ENCODE measurements around the gene PPP1R15B. TPM values are rescaled to one million over a fixed set of nuclear protein-coding genes. Genes with fewer than 3 reads are reported as not detected.
"Not testable (repeated sequence)": the region's sequence is repeated elsewhere in the genome, so short reads cannot be mapped to it uniquely, and the experiment has no call there.

The PPP1R15B gene
- total RNA-seq, 2 donors from 2014 or later: 61.4 to 72.2 TPM

- ATAC-seq: no peak
- intact Hi-C loops (cut with DNase I, micrococcal nuclease): no loop called here
Measured at GRCh38 chr1:204426474-204426873, 14.9 kb upstream of the PPP1R15B start.

GRCh38 chr1:204426035-204426436 lies 14.4 kb upstream of the PPP1R15B start:
- ATAC-seq (peak; percentile 13), DNase-seq (no peak)
- intact Hi-C loops (cut with DNase I, micrococcal nuclease): no loop called here

More at GRCh38 chr1:204426474-204426873, 14.9 kb upstream of the PPP1R15B start:
- DNase-seq: no peak

GRCh38 chr1:204424621-204425020 lies 13.0 kb upstream of the PPP1R15B start:
- DNase-seq (no peak), ATAC-seq (no peak)
- intact Hi-C loops (cut with DNase I, micrococcal nuclease): no loop called here

GRCh38 chr1:204422061-204422705 lies 10.6 kb upstream of the PPP1R15B start:
- DNase-seq; intact Hi-C loops (cut with DNase I, micrococcal nuclease); ATAC-seq: not testable (repeated sequence)

GRCh38 chr1:204421441-204421840 lies 9.8 kb upstream of the PPP1R15B start:
- ATAC-seq (no peak), DNase-seq (no peak)
- intact Hi-C loops (cut with DNase I, micrococcal nuclease): no loop called here

- ATAC-seq (peak; percentile 36), DNase-seq (no peak)
- intact Hi-C loops (cut with DNase I, micrococcal nuclease): no loop called here
Measured at GRCh38 chr1:204420039-204421004, 8.7 kb upstream of the PPP1R15B start.

- ATAC-seq (no peak), DNase-seq (no peak)
- intact Hi-C loops (cut with DNase I, micrococcal nuclease): no loop called here
Measured at GRCh38 chr1:204419064-204419403, 7.4 kb upstream of the PPP1R15B start.

GRCh38 chr1:204418174-204419063 lies 6.8 kb upstream of the PPP1R15B start:
- no peak for ATAC-seq
- no peak for DNase-seq
- intact Hi-C loops (cut with DNase I, micrococcal nuclease): no loop called here

GRCh38 chr1:204417074-204417997 lies 5.7 kb upstream of the PPP1R15B start:
- ATAC-seq (peak; percentile 72), DNase-seq (peak; percentile 52 to 83)
- intact Hi-C loops (cut with DNase I, micrococcal nuclease): no loop called here

- intact Hi-C loops (cut with DNase I, micrococcal nuclease): no loop called here
- ATAC-seq (no peak), DNase-seq (no peak)
Measured at GRCh38 chr1:204416589-204417073, 5.0 kb upstream of the PPP1R15B start.

GRCh38 chr1:204415351-204415750 lies 3.7 kb upstream of the PPP1R15B start:
- ATAC-seq (no peak), DNase-seq (no peak)
- intact Hi-C loops (cut with DNase I, micrococcal nuclease): no loop called here

GRCh38 chr1:204414016-204414415 lies 2.4 kb upstream of the PPP1R15B start:
- DNase-seq (no peak), ATAC-seq (peak; percentile 1)

GRCh38 chr1:204413170-204413535 lies 1.5 kb upstream of the PPP1R15B start:
- DNase-seq (no peak), ATAC-seq (no peak)
- intact Hi-C loops (cut with DNase I, micrococcal nuclease): no loop called here

More at GRCh38 chr1:204414016-204414415, 2.4 kb upstream of the PPP1R15B start:
- intact Hi-C loops (cut with DNase I, micrococcal nuclease): no loop called here

GRCh38 chr1:204410688-204411450 lies 748 bp downstream of the PPP1R15B start:
- ATAC-seq: peak; percentile 49
- intact Hi-C loops (cut with DNase I, micrococcal nuclease): no loop called here
- peak in 1 of 2 donors; percentile 58 for DNase-seq

- ATAC-seq (peak; percentile 4), DNase-seq (no peak)
- intact Hi-C loops (cut with DNase I, micrococcal nuclease): no loop called here
Measured at GRCh38 chr1:204409836-204410687, 1.6 kb downstream of the PPP1R15B start.

- intact Hi-C loops (cut with DNase I, micrococcal nuclease): no loop called here
- DNase-seq (no peak), ATAC-seq (no peak)
Measured at GRCh38 chr1:204409123-204409522, 2.5 kb downstream of the PPP1R15B start.

Measured in left colon (tissue), 2 donors.